CD4-positive, alpha-beta T cell treated with Interleukin-15 for 4 hours (primary cell): ENCODE results near the gene IQSEC3.

Experiments
- DNase-seq: peaks from one replicate; pipeline ENCODE4 v3.0.0-alpha.2; 2020; ENCODE audit warnings: low spot score

IQSEC3 gene

GRCh38 chr12:80681-81190 is 14.2 kb downstream of the IQSEC3 start:
- DNase-seq: no peak

DNA sequence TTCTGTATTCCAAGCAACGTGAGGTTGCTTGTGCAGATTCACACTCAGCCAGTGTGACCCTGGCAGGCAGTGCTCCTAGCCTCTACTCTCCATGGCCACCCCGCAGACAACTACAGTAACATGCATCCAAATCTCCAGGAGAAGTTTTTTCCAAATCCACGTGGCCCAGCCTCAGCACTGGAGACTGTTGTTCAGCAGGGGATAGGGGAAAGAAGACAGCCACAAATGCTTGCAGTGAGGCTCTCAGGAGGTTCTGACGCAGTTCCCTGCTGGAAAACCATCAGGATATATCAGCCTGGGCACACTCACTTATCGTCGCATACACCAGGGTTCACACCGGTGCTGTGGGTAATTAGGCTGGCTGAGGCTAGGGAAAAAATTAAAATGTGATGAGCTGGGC is 16.2 kb downstream of the IQSEC3 start:
- DNase-seq: no peak

DNA sequence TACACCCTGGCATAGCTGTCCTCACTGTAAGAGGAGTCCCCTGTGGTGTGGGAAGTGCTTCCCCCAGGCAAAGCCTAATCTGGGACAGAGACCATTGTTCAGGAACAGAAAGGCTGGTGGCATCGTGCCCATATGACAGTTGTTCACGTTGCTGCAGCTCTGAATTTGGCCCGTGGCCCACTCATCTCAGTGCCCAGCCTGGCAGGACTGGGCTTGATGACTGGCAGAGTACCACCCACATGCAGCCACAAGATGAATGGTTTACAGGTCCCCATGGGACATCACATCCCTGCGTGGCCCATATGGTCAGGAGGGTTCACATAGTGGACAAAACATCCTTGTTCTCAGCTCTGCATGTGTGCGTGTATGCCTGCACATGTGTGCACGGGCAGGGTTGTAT is 17.5 kb downstream of the IQSEC3 start:
- no peak for DNase-seq

DNA sequence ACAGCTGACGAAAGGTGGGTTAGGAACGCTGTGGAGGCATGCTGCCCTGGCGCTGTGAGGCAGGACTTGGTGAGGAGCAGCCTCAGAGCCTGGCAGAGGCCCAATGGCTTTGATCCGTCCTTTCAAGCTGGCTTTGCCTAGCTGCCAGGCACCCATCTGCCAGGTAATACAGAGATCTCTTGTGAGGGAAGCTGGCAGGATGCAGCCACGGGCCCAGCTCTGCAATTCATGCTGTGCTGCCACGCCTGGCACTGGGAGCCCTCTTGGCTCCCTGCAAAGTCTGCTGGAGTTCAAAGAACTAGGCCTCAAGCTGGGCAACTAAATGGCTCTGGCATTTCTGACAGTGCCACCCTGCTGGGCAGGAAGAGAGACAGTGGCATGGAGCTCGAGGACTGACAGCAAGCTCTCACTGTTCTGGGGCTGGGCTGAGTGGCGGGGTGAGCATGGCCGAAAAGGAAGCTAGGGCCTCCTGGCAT is 18.7 kb downstream of the IQSEC3 start:
- no peak for DNase-seq

GRCh38 chr12:87315-87714 is 20.7 kb downstream of the IQSEC3 start:
- DNase-seq: no peak

- DNase-seq: no peak
Measured at GRCh38 chr12:87856-88255, 21.3 kb downstream of the IQSEC3 start.

DNA sequence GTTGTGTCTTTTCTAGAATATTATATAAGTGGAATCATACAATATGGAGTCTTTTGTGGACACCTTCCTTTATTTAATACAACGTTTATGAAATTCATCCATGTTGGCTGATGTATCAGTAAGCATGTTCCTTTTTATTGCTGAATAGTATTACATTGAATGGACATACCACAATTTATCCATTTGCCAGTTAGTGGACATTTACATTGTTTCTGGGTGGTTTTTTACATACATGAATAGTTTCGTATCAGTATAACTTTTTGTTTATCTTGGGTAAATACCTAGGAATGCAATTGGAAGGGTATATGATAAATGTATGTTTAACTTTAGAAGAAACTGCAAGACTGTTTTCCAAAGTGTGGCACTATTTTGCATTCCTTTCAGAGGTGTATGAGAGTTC is 23.1 kb downstream of the IQSEC3 start:
- no peak for DNase-seq

DNA sequence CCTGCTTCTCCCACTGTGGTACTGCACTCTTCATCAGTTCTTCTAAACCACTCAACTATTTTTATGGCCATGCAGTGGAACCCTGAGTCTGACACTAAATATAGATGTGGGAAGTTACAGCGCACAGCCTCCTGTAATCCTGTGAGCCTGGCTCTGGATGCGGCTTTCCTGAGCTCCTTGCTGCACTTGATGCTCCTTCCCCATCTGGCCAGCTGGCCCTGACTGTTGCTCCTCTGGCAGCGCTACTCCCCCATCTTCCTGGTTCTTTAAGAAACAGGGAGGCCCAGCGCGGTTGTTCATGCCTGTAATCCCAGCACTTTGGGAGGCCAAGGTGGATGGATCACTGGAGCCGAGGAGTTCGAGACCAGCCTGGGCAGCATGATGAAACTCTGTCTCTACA is 24.6 kb downstream of the IQSEC3 start:
- no peak for DNase-seq

GRCh38 chr12:93266-94005 is 26.9 kb downstream of the IQSEC3 start:
- DNase-seq: no peak

DNA sequence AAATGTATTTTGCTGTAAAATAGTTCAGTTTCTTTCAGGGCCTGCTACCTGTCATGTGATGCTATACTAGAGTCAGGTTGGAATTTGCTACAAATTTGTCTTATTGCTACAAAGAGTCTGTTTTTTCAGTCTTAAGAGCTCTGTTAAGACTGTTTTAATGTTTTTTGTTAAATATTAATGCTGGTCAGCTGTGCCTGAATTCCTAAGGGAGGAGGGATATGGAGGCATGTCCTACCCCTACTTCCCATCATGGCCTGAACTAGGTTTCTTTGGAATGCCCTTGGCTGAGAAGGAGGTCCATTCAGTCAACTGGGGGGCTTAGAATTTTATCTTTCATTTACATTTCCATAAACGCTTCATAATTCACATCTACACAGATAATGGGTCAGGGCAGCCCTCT is 30.0 kb downstream of the IQSEC3 start:
- no peak for DNase-seq

GRCh38 chr12:98924-99352 is 32.4 kb downstream of the IQSEC3 start:
- no peak for DNase-seq

DNA sequence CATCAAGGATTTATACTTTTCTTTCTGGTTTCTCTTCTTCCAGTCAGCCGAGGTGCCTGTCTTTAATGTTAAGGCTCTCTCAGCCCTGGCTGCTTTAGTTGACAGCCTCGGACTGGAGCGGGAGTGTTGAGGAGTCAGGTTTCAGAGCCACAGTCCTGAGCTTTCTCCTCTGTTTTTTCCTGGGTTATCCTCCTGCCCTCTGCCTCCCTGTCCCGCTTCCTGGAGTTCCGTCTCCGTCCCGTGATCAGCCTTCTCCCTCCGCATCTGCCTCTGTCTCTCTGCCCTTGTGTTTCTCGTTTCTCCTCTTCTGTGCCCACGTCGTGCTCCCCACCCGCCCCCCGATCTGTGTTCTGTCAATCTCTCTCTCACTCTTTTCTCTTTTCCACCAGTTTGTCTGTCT is 33.0 kb downstream of the IQSEC3 start:
- no peak for DNase-seq

DNA sequence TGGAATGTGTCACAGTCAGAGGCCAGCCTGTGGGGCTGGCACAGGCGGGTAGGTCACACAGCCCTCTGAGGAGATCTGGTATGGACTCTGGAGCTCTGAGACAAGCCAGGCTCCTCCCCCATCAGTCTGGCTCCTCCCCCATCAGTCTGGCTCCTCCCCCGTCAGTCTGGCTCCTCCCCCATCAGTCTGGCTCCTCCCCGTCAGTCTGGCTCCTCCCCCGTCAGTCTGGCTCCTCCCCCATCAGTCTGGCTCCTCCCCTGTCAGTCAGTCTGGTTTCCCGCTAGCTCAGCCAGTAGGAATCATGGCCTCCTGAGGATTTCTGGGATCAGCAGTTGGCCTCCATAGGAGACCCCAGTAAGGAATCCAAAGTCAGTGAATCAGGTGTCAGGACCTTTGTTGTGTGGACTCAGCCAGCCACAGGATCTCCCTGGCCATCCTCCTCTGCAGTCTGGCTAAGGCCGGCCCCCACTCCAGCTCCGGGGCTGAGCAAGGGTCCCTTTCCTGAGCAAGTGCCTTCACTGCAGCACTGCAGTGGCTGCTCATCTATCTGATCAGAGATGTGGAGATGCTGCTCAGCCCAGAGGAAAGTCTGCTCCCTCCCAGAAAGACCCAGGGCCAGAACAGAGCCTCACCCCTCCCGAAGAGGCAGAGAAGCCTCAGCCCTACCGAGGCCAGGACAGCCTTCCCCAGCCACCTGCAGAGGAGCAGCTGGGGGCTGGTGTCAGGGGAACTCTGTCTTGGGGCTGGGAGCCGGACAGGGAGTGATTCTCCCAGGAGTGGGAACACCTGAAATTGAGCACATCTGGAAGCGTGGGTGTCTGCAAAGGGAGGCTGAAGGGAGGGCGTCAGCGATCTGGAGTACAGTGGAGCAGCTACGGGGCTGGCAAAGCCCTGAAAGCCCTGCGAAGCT is 35.7 kb downstream of the IQSEC3 start:
- DNase-seq: no peak

- DNase-seq: no peak
Measured at GRCh38 chr12:102879-103168, 36.3 kb downstream of the IQSEC3 start.

DNA sequence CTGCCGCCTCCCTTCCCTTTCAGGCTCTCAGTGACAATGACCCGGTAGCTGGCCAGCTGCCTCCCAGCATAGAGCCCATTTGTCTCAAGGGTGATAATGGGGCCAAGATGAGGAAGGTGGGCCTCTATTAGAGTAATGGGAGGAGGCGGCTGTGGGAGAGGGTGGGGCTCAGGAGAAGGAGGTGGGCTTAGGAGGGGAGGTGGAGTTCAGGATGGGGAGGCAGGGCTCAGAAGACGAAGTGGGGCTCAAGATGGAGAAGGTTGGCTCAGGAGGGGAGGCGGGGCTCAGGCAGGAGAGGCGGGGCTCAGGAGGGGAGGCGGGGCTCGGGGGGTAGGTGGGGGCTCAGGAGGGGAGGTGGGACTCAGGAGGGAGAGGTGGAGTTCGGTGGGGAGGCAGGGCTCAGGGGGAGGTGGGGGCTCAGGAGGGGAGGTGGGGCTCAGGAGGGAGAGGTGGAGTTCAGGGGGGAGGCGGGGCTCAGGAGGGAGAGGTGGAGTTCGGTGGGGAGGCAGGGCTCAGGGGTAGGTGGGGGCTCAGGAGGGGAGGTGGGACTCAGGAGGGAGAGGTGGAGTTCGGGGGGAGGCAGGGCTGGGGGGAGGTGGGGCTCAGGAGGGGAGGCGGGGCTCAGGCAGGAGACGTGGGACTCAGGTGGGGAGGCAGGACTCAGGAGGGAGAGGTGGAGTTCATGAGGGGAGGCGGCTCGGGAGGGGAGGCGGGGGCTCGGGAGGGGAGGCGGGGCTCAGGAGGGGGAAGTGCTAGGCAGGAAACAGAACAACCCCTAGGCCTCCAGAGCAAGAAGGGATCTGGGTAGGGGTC is 36.8 kb downstream of the IQSEC3 start:
- no peak for DNase-seq

GRCh38 chr12:104551-105081 is 38.0 kb downstream of the IQSEC3 start:
- peak; percentile 16 for DNase-seq

- no peak for DNase-seq
Measured at GRCh38 chr12:105696-106095, 39.1 kb downstream of the IQSEC3 start.

- no peak for DNase-seq
Measured at GRCh38 chr12:106118-106591, 39.6 kb downstream of the IQSEC3 start.

GRCh38 chr12:108594-108993 is 42.0 kb downstream of the IQSEC3 start:
- DNase-seq: no peak

DNA sequence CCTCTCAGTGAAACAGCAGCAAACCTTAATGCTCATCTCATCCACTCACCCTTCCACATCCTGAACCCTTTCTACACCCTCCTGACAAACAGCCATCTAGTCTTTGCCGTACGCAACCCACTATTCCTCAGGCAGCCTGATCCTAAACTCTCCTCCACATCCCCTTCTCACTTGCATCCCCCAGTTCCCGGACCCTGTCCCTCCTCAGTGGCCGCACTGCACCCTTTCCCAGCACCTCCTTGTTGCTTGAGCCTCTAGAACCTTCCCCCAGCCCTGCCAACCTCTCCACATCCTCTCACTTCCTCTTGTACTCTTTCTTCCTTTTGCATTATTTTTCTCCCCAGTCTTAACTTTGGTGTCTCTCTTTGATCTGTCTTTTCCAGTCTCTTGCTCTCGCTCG is 42.9 kb downstream of the IQSEC3 start:
- no peak for DNase-seq

GRCh38 chr12:109872-110271 is 43.3 kb downstream of the IQSEC3 start:
- no peak for DNase-seq
